Kidney (tissue), 14 donors: ENCODE data around the gene PPP2R2C. TPM values are rescaled to one million over a fixed set of nuclear protein-coding genes. Genes with fewer than 3 reads are reported as not detected.

Source experiments
- DNase-seq, 5 donors: peaks; one replicate each; pipeline ENCODE4 v3.0.0-alpha.2; 2013 to 2020
- FAIRE-seq: peaks from 2 replicates; lab custom pipeline; 2012; peaks lifted over from hg19 to GRCh38; lab: Jason Lieb, UNC
- H3K27ac ChIP-seq, 2 donors: one replicate each; pipeline ENCODE4 v1.7.0; 2013; ENCODE audit warnings: low read depth in 2 of 2, low read length in 2 of 2, inconsistent platforms in 1 of 2
- H3K27me3 ChIP-seq: one replicate; pipeline ENCODE4 v1.7.1; 2013; ENCODE audit warnings: low read length, inconsistent platforms; ENCODE audit not compliant: control insufficient read depth, insufficient read depth
- H3K36me3 ChIP-seq, 3 donors: one replicate each; pipeline versions ENCODE4 v1.7.0 to v1.7.1; 2013; ENCODE audit warnings: low read length in 3 of 3, control low read depth in 1 of 3, inconsistent platforms in 1 of 3; ENCODE audit not compliant: insufficient read depth in 3 of 3, control insufficient read depth in 2 of 3
- H3K4me1 ChIP-seq, 3 donors: one replicate each; pipeline versions ENCODE4 v1.7.0 to v1.7.1; 2013; ENCODE audit warnings: low read length in 3 of 3, inconsistent platforms in 1 of 3, low read depth in 1 of 3; ENCODE audit not compliant: control insufficient read depth in 2 of 3, insufficient read depth in 2 of 3
- H3K4me3 ChIP-seq, 3 donors: one replicate each; pipeline versions ENCODE4 v1.7.0 to v1.8.1; 2013; ENCODE audit warnings: low read length in 3 of 3, control low read depth in 1 of 3, inconsistent platforms in 1 of 3
- H3K9ac ChIP-seq, 3 donors: one replicate each; pipeline versions ENCODE4 v1.7.0 to v1.7.1; 2013; ENCODE audit warnings: low read length in 3 of 3, control low read depth in 1 of 3, inconsistent platforms in 1 of 3
- H3K9me3 ChIP-seq, 3 donors: one replicate each; pipeline versions ENCODE4 v1.7.0 to v1.7.1; 2013; ENCODE audit warnings: low read length in 3 of 3, control low read depth in 1 of 3, inconsistent platforms in 1 of 3; ENCODE audit not compliant: control insufficient read depth in 2 of 3, insufficient read depth in 1 of 3
- intact Hi-C: fragments of 100-400 bp; cut with DNase I; formaldehyde crosslinking; loops from one replicate; pipeline ENCODE4 v1.11.1; 2022
- polyA plus RNA-seq: library from polyadenylated mRNA; stranded (reverse); fragments of 350-450 nt; fragmentation: Illumina TruSeq; extraction: RNeasy Lipid Tissue Mini Kit (QIAGEN cat#74804); gene quantifications from one replicate; pipeline ENCODE4 v1.2.3, GENCODE V29; 2014; ENCODE audit warnings: low read depth, low replicate concordance; ENCODE audit not compliant: insufficient read depth
- total RNA-seq: library from RNA; stranded (reverse); fragmentation: NEBNext Ultra II Directional; extraction: Animal tissue kit (Norgen Biotek cat#: 25700); gene quantifications from one replicate; pipeline ENCODE4 v1.2.1, GENCODE V29; 2021
- TF ChIP-seq, protein P1 (sequence below): IDR thresholded peaks from 3 replicates; pipeline ENCODE4 v1.5.1; 2012; ENCODE audit warnings: mild to moderate bottlenecking, moderate library complexity, borderline replicate concordance; ENCODE audit not compliant: insufficient read depth; ENCODE audit errors: extremely low read depth
- donor health status: control.
- donor health status: control.
- donor health status: control.
- donor health status: control.
- donor health status: control.
- donor health status: DM: yes; HTN: yes; CAD: no.
- donor health status: Normal renal cell carcinoma (clear cell type).

Gene PPP2R2C
- total and polyA plus RNA-seq, 2 donors from 2014 or later, result 0.39 to 0.82 TPM

DNA sequence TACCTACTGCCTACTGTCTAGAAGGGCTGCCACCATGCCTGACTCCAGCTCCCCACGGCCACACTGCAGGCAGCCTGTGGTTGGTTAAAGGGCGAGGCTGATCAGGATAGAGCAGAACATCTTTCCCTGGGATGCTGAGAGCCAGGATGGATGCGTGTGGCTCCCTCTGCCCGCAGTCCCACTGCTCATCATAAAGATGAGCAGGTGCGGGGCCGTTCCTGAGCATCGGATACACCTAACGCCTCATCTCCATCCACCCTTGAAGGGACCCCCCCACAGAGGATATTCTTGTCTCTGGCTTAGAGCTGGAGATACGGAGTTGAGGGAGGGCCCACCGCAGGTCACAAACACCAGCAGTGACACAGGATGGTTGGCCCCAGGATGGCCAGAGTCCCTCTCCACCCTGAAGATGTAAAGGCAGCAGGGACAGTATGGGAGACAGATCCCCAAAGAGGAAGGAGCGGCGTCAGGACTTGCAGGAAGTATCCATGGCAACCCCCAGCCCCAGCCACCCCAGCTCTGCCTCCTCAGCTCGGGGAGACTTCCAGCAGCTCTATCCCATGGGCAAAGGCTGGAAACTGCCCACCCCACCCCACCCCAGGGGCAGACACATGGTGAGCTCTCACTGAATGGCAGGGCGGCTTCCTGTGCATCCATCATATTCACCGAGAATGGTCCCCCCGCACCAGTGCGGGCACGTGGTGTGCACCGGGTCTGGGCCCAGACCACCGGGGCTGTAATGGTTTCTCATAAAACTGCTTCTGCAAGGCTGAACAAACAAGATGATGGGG lies 19.3 kb downstream of the PPP2R2C start:
- Histone ChIP-seq H3K9ac (no peak overlapping the region), H3K27me3 (peaks cover 6% of the 10 kb centered on the region), H3K27ac (no peak overlapping the region), H3K9me3 (peaks cover 0 to 3% (median 0%) of the 10 kb centered on the region in 3 donors), H3K4me3 (no peak overlapping the region), H3K36me3 (no peaks in the 10 kb centered on the region), H3K4me1 (no peaks in the 10 kb centered on the region)
- intact Hi-C loops, result no loop called here
- TF ChIP-seq, protein P1, sequence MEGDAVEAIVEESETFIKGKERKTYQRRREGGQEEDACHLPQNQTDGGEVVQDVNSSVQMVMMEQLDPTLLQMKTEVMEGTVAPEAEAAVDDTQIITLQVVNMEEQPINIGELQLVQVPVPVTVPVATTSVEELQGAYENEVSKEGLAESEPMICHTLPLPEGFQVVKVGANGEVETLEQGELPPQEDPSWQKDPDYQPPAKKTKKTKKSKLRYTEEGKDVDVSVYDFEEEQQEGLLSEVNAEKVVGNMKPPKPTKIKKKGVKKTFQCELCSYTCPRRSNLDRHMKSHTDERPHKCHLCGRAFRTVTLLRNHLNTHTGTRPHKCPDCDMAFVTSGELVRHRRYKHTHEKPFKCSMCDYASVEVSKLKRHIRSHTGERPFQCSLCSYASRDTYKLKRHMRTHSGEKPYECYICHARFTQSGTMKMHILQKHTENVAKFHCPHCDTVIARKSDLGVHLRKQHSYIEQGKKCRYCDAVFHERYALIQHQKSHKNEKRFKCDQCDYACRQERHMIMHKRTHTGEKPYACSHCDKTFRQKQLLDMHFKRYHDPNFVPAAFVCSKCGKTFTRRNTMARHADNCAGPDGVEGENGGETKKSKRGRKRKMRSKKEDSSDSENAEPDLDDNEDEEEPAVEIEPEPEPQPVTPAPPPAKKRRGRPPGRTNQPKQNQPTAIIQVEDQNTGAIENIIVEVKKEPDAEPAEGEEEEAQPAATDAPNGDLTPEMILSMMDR, result no peak
- no peak for FAIRE-seq
- DNase-seq, result peak in 1 of 5 donors; percentile 15

DNA sequence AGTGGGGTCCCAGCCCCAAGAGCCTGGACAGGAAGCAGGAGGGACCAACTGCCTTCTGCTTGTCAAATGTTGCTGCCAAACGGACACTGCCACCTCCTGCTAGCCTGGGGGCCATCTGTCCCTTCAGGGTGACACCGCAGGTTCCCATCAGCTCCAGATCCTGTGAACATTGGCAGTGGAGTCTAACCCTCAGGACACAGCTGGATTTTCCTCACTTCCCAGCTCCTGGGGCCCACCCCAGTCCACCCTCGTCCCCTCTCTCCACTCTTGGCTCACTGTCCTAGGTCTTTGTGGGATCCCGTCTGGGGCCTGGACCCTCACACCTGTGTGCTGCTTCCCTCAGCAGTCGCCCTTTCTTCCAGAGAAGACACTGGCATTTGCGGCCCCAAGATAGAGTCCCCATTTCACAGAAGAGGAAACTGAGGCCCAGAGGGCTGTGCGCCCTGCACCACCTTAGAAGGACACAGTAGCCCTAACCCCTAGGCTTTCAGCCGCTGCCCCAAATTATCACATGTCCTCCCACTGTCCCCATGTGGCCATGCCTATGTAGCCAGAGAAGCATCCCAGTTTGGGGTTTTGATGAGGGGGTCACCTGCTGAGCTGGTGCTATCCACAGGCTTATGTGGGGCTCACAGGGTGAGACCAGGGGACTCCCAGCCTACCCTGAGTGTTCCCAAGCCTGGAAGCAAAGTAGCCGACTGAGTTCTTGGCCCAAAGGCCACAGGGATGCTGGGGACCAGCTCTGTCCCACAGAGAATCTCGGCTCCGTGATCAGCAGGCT lies 20.1 kb downstream of the PPP2R2C start:
- no peak overlapping the region for H3K9ac ChIP-seq
- H3K4me3 ChIP-seq, result no peak overlapping the region
- no peak for FAIRE-seq
- intact Hi-C loops, result no loop called here
- H3K27me3 ChIP-seq, result peaks cover 6% of the 10 kb centered on the region
- DNase-seq, result no peak
- no peaks in the 10 kb centered on the region for H3K36me3 ChIP-seq
- H3K9me3 ChIP-seq, result no peaks in the 10 kb centered on the region
- TF ChIP-seq, protein P1, result no peak
- H3K27ac ChIP-seq, result no peak overlapping the region
- H3K4me1 ChIP-seq, result no peaks in the 10 kb centered on the region

DNA sequence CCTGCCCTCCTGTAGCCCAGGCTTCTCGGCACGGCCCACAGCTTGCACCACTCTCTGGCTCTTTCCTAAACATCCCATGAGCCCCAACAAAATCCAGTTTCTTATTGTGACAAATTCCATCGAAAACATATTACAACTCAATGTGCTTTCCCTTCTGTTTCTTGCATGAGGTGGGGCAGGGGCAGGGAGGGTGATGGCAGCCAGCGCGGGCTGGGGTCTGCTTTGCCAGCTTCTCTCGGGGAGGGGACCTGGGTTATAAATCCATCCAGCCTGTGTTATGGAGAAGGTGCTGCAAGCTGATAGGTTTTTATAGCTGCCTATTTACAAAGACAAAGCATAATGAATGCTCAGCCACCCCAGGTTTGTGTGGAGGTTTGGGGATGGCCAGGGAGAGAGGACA lies 21.1 kb downstream of the PPP2R2C start:
- no peaks in the 10 kb centered on the region for H3K36me3 ChIP-seq
- no peak overlapping the region for H3K9ac ChIP-seq
- DNase-seq, result no peak
- H3K27me3 ChIP-seq, result peaks cover 6% of the 10 kb centered on the region
- no peak overlapping the region for H3K27ac ChIP-seq
- intact Hi-C loops, result no loop called here
- no peak for FAIRE-seq
- no peak overlapping the region for H3K4me3 ChIP-seq
- TF ChIP-seq, protein P1, result no peak
- no peaks in the 10 kb centered on the region for H3K4me1 ChIP-seq
- H3K9me3 ChIP-seq, result no peaks in the 10 kb centered on the region
